ENCODE data around the gene LETM1. TPM values are rescaled to one million over a fixed set of nuclear protein-coding genes. Genes with fewer than 3 reads are reported as not detected.

Gene LETM1
- total RNA-seq, 1 donor from 2014 or later = 46.1 TPM

GRCh38 chr4:1775731-1776500, 80.0 kb downstream of the LETM1 start:
- Mint-ChIP-seq H3K27me3 (no peaks in the 10 kb centered on the region), H3K4me1 (ENCODE audit: low read depth) (peaks cover 25% of the 10 kb centered on the region), H3K9me3 (ENCODE audit: low read depth) (no peaks in the 10 kb centered on the region), H3K4me3 (ENCODE audit: low read depth) (no peak overlapping the region), H3K36me3 (ENCODE audit: insufficient read depth) (no peaks in the 10 kb centered on the region), H3K27ac (peak overlapping the region; percentile 95)
- no peak for TF ChIP-seq CTCF (IDR thresholded peaks at IDR 0.05; ENCODE audit: unreplicated experiment)
- DNase-seq (ENCODE audit: low spot score, unreplicated experiment) = no peak

- TF ChIP-seq CTCF (IDR thresholded peaks at IDR 0.05; ENCODE audit: unreplicated experiment) = no peak
- H3K27me3 Mint-ChIP-seq = no peaks in the 10 kb centered on the region
Measured at GRCh38 chr4:1773754-1774153, 82.2 kb downstream of the LETM1 start.

GRCh38 chr4:1772853-1773538, 83.0 kb downstream of the LETM1 start:
- Mint-ChIP-seq H3K9me3 (ENCODE audit: low read depth) (no peaks in the 10 kb centered on the region), H3K27ac (no peak overlapping the region), H3K27me3 (no peaks in the 10 kb centered on the region), H3K4me3 (ENCODE audit: low read depth) (no peak overlapping the region), H3K36me3 (ENCODE audit: insufficient read depth) (no peaks in the 10 kb centered on the region), H3K4me1 (ENCODE audit: low read depth) (peaks cover 25% of the 10 kb centered on the region)
- DNase-seq (ENCODE audit: low spot score, unreplicated experiment) = no peak
- no peak for TF ChIP-seq CTCF (IDR thresholded peaks at IDR 0.05; ENCODE audit: unreplicated experiment)

More at GRCh38 chr4:1773754-1774153, 82.2 kb downstream of the LETM1 start:
- no peak overlapping the region for H3K4me3 Mint-ChIP-seq (ENCODE audit: low read depth)
- no peak overlapping the region for H3K27ac Mint-ChIP-seq
- DNase-seq (ENCODE audit: low spot score, unreplicated experiment) = no peak
- H3K4me1 Mint-ChIP-seq (ENCODE audit: low read depth) = peaks cover 22% of the 10 kb centered on the region
- H3K9me3 Mint-ChIP-seq (ENCODE audit: low read depth) = no peaks in the 10 kb centered on the region
- no peaks in the 10 kb centered on the region for H3K36me3 Mint-ChIP-seq (ENCODE audit: insufficient read depth)

GRCh38 chr4:1771555-1772305, 84.2 kb downstream of the LETM1 start:
- Mint-ChIP-seq H3K4me1 (ENCODE audit: low read depth) (peaks cover 18% of the 10 kb centered on the region), H3K9me3 (ENCODE audit: low read depth) (no peaks in the 10 kb centered on the region), H3K27ac (no peak overlapping the region), H3K36me3 (ENCODE audit: insufficient read depth) (no peaks in the 10 kb centered on the region), H3K4me3 (ENCODE audit: low read depth) (no peak overlapping the region), H3K27me3 (no peaks in the 10 kb centered on the region)
- no peak for TF ChIP-seq CTCF (IDR thresholded peaks at IDR 0.05; ENCODE audit: unreplicated experiment)
- DNase-seq (ENCODE audit: low spot score, unreplicated experiment) = no peak

- Mint-ChIP-seq H3K27ac (no peak overlapping the region), H3K9me3 (ENCODE audit: low read depth) (no peaks in the 10 kb centered on the region), H3K36me3 (ENCODE audit: insufficient read depth) (no peaks in the 10 kb centered on the region), H3K4me3 (ENCODE audit: low read depth) (no peak overlapping the region), H3K27me3 (no peaks in the 10 kb centered on the region), H3K4me1 (ENCODE audit: low read depth) (peaks cover 13% of the 10 kb centered on the region)
- no peak for DNase-seq (ENCODE audit: low spot score, unreplicated experiment)
- TF ChIP-seq CTCF (IDR thresholded peaks at IDR 0.05; ENCODE audit: unreplicated experiment) = no peak
Measured at GRCh38 chr4:1770791-1771231, 85.1 kb downstream of the LETM1 start.

Measured in progenitor cell of endocrine pancreas (in vitro differentiated cells).